LNCAP (cell line): ENCODE results near the gene BHLHE41.

Source experiments
- CTCF ChIP-seq: fragments of 450-650 bp; IDR thresholded peaks from 2 replicates; pipeline ENCODE4 v1.5.1; 2017; ENCODE audit warnings: mild to moderate bottlenecking

The BHLHE41 gene

GRCh38 chr12:26123482-26123980 is 1.3 kb downstream of the BHLHE41 start:
- TF ChIP-seq CTCF, result no peak

- no peak for TF ChIP-seq CTCF
Observed at GRCh38 chr12:26122681-26123481, 2.0 kb downstream of the BHLHE41 start.

GRCh38 chr12:26122061-26122680 is 2.7 kb downstream of the BHLHE41 start:
- no peak for TF ChIP-seq CTCF

GRCh38 chr12:26121323-26122060 is 3.3 kb downstream of the BHLHE41 start:
- TF ChIP-seq CTCF, result no peak

GRCh38 chr12:26120561-26121274 is 4.1 kb downstream of the BHLHE41 start:
- TF ChIP-seq CTCF, result no peak

- TF ChIP-seq CTCF, result peak; percentile 69
Observed at GRCh38 chr12:26119391-26119989, 5.3 kb downstream of the BHLHE41 start.

- no peak for TF ChIP-seq CTCF
Observed at GRCh38 chr12:26118308-26118707, 6.5 kb downstream of the BHLHE41 start.
